Glutamatergic neuron (in vitro differentiated cells): ENCODE measurements around the gene ITGB4. TPM values are rescaled to one million over a fixed set of nuclear protein-coding genes. Genes with fewer than 3 reads are reported as not detected.

Source experiments
- DNase-seq: peaks from one replicate; pipeline ENCODE4 v3.0.0; 2022
- H3K27ac Mint-ChIP-seq: one replicate; pipeline ENCODE4 v1.8.0; 2020; ENCODE audit warnings: mild to moderate bottlenecking, mixed read lengths, inconsistent platforms; ENCODE audit not compliant: unreplicated experiment
- H3K27me3 Mint-ChIP-seq: one replicate; pipeline ENCODE4 v1.8.0; 2020; ENCODE audit warnings: mild to moderate bottlenecking, moderate library complexity, mixed read lengths, inconsistent platforms; ENCODE audit not compliant: unreplicated experiment
- H3K36me3 Mint-ChIP-seq: one replicate; pipeline ENCODE4 v1.8.0; 2020; ENCODE audit warnings: mild to moderate bottlenecking, mixed read lengths, inconsistent platforms; ENCODE audit not compliant: unreplicated experiment
- H3K4me1 Mint-ChIP-seq: one replicate; pipeline ENCODE4 v1.8.0; 2020; ENCODE audit warnings: mild to moderate bottlenecking, low read depth, mixed read lengths, inconsistent platforms; ENCODE audit not compliant: unreplicated experiment
- H3K4me3 Mint-ChIP-seq: one replicate; pipeline ENCODE4 v1.8.0; 2020; ENCODE audit warnings: mild to moderate bottlenecking, mixed read lengths, inconsistent platforms; ENCODE audit not compliant: unreplicated experiment
- H3K9me3 Mint-ChIP-seq: one replicate; pipeline ENCODE4 v1.8.0; 2020; ENCODE audit warnings: mild to moderate bottlenecking, moderate library complexity, mixed read lengths, inconsistent platforms; ENCODE audit not compliant: unreplicated experiment
- total RNA-seq: library from RNA; stranded (reverse); fragmentation: NEBNext Ultra II Directional; extraction: Animal tissue kit (Norgen Biotek cat#: 25700); gene quantifications from one replicate; pipeline ENCODE4 v1.2.1, GENCODE V29; 2021; ENCODE audit not compliant: unreplicated experiment
- TF ChIP-seq, protein P1 (sequence below): fragments of 200-600 bp; sonication (generic); IDR thresholded peaks from one replicate; pipeline ENCODE4 v1.5.0; 2021; ENCODE audit not compliant: partially characterized antibody, unreplicated experiment

ITGB4 gene
- total RNA-seq, 1 donor from 2014 or later: not detected

DNA sequence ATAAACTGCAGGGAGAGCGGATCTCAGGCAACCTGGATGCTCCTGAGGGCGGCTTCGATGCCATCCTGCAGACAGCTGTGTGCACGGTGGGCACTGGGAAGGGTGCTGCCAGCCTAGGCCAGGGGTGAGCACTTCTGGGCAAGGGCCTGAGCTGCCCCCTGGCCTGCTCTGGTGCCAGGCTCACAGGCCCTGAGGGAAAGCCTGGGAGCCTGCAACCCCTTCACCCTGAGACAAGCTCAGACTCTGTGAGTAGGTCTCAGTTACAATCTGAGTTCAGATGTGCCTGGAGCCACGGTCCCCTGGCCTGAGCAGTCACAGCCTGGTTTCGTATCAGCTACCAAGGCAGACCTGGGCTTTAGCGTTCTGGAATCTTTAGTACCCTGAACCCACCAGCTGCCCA is 8.1 kb downstream of the ITGB4 start:
- no peak overlapping the region for H3K27ac Mint-ChIP-seq

DNA sequence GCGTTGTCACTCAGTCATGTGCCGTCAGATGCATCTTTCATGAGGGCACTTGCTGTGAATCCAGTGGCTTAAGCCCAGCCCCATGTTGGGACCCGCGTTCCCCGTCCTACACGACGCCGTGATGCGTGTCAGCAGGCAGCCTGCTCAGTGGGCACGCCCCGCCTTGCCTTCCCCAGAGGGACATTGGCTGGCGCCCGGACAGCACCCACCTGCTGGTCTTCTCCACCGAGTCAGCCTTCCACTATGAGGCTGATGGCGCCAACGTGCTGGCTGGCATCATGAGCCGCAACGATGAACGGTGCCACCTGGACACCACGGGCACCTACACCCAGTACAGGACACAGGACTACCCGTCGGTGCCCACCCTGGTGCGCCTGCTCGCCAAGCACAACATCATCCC is 8.8 kb downstream of the ITGB4 start:
- Mint-ChIP-seq H3K4me3 (no peak overlapping the region), H3K9me3 (no peaks in the 10 kb centered on the region), H3K27ac (no peak overlapping the region), H3K36me3 (no peaks in the 10 kb centered on the region), H3K4me1 (no peaks in the 10 kb centered on the region), H3K27me3 (peaks cover 2% of the 10 kb centered on the region)
- TF ChIP-seq, protein P1, sequence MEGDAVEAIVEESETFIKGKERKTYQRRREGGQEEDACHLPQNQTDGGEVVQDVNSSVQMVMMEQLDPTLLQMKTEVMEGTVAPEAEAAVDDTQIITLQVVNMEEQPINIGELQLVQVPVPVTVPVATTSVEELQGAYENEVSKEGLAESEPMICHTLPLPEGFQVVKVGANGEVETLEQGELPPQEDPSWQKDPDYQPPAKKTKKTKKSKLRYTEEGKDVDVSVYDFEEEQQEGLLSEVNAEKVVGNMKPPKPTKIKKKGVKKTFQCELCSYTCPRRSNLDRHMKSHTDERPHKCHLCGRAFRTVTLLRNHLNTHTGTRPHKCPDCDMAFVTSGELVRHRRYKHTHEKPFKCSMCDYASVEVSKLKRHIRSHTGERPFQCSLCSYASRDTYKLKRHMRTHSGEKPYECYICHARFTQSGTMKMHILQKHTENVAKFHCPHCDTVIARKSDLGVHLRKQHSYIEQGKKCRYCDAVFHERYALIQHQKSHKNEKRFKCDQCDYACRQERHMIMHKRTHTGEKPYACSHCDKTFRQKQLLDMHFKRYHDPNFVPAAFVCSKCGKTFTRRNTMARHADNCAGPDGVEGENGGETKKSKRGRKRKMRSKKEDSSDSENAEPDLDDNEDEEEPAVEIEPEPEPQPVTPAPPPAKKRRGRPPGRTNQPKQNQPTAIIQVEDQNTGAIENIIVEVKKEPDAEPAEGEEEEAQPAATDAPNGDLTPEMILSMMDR: no peak
- DNase-seq: no peak

More for the DNA sequence above, 8.1 kb downstream of the ITGB4 start:
- Mint-ChIP-seq H3K4me3 (no peak overlapping the region), H3K9me3 (no peaks in the 10 kb centered on the region), H3K27me3 (peaks cover 2% of the 10 kb centered on the region), H3K36me3 (no peaks in the 10 kb centered on the region), H3K4me1 (no peaks in the 10 kb centered on the region)
- TF ChIP-seq, protein P1: no peak
- DNase-seq: no peak

DNA sequence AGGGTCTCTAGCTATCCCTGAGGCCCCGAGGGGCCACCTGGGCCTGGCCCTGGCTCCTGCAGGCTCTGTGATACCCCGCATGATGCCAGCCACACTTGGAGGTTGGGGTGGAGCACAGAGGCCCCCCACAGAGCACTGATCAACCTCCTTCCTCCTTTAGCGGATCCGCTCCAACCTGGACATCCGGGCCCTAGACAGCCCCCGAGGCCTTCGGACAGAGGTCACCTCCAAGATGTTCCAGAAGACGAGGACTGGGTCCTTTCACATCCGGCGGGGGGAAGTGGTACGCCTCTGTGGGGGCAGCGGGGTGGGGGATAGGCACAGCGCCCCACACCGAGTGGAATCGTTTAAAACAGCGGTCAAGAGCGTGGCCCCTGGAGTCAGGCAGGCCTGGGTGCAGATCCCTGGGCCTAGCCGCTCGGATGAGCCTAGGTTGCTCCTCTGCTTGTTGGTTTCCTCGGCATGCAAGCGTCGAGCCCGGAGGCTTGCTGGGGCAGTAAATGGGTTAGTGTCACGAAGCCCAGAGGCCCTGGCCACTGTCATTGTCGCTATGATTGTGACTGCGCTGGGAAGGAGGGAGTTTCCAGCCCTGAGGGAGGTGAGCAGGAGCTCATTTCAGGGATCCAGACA is 9.9 kb downstream of the ITGB4 start:
- peaks cover 3% of the 10 kb centered on the region for H3K9me3 Mint-ChIP-seq
- no peak overlapping the region for H3K27ac Mint-ChIP-seq
- TF ChIP-seq, protein P1: no peak
- peaks cover 5% of the 10 kb centered on the region for H3K27me3 Mint-ChIP-seq
- no peaks in the 10 kb centered on the region for H3K4me1 Mint-ChIP-seq
- peaks cover 4% of the 10 kb centered on the region for H3K36me3 Mint-ChIP-seq
- H3K4me3 Mint-ChIP-seq: no peak overlapping the region
- DNase-seq: no peak

DNA sequence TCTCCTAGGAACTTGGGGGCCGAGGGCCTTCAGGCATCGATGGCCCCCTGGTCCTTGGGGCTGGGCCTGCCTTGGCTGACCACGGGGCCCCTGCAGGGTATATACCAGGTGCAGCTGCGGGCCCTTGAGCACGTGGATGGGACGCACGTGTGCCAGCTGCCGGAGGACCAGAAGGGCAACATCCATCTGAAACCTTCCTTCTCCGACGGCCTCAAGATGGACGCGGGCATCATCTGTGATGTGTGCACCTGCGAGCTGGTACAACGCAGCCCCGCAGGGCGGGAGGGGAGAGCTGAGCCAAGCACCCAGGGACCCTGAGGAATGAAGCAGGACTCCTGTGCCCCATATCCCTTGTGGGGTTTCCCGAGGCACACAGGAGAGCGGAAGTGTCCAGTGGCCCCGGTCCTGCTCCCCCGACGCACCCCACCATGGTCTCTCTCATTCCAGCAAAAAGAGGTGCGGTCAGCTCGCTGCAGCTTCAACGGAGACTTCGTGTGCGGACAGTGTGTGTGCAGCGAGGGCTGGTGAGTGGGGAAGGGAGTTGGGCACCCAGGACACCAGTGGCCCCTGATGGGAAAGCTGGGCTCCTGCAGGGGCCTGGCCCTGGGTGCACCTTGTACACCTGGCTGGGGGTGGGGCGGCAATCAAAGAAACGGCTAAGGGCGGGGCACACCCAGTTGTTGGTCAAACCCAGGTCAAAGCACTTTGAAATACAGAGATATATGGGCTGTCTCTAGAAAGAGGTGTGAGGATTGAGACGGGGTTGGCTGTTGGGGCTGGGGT is 10.6 kb downstream of the ITGB4 start:
- no peak overlapping the region for H3K4me3 Mint-ChIP-seq
- H3K9me3 Mint-ChIP-seq: peaks cover 3% of the 10 kb centered on the region
- TF ChIP-seq, protein P1: no peak
- peaks cover 5% of the 10 kb centered on the region for H3K27me3 Mint-ChIP-seq
- H3K27ac Mint-ChIP-seq: no peak overlapping the region
- peaks cover 4% of the 10 kb centered on the region for H3K36me3 Mint-ChIP-seq
- DNase-seq: no peak
- H3K4me1 Mint-ChIP-seq: no peaks in the 10 kb centered on the region

DNA sequence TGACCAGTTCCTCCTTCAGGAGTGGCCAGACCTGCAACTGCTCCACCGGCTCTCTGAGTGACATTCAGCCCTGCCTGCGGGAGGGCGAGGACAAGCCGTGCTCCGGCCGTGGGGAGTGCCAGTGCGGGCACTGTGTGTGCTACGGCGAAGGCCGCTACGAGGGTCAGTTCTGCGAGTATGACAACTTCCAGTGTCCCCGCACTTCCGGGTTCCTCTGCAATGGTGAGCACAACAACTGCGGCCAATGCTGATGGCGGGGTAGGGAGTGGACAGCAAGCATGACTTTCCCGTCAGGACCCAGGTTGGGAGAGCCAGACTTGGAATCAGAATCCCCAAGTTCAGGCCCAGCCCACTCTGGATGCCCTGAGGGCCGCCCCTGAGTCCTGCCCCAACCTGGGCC is 12.2 kb downstream of the ITGB4 start:
- Mint-ChIP-seq H3K4me1 (no peaks in the 10 kb centered on the region), H3K27me3 (peaks cover 5% of the 10 kb centered on the region)
- DNase-seq: no peak

More for the DNA sequence above, 12.2 kb downstream of the ITGB4 start:
- peaks cover 5% of the 10 kb centered on the region for H3K9me3 Mint-ChIP-seq
- no peak overlapping the region for H3K4me3 Mint-ChIP-seq
- peaks cover 4% of the 10 kb centered on the region for H3K36me3 Mint-ChIP-seq
- H3K27ac Mint-ChIP-seq: no peak overlapping the region
- TF ChIP-seq, protein P1: no peak
